ENCODE results near the gene DEFB131A. TPM values are rescaled to one million over a fixed set of nuclear protein-coding genes. Genes with fewer than 3 reads are reported as not detected.
"Not testable (repeated sequence)": the region's sequence is repeated elsewhere in the genome, so short reads cannot be mapped to it uniquely, and the experiment has no call there.

DEFB131A gene
- polyA plus RNA-seq (ENCODE audit: insufficient read depth in 1 of 5, insufficient read length in 5 of 5, low replicate concordance in 1 of 5): not detected
- long read RNA-seq, donor 1: 0 reads
- long read RNA-seq, donor 2: 0 reads
- long read RNA-seq, donor 3: 0 reads
- long read RNA-seq, donor 4: 0 reads
- long read RNA-seq, donor 5: 0 reads
- long read RNA-seq, donor 6: 0 reads
- long read RNA-seq, donor 7: 0 reads
- long read RNA-seq, donor 8: 0 reads

DNA sequence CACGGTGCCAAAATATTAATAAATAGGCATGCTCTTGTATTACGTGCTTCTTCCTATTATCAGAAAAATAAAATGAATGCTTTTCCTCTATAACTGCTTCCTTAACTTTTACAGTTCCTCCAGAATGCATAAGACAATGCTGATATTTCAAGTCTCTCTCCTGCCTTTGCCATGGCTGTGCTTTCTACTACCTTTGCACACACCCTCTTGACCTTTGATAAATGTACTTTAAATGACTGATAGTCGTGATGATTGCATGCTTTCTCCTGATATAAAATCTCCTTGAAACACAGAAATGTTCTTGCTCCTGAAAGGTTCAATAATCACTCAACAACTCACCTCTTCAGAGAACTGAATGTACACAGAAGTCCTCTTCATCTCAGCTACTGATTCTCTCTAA, at the start of gene DEFB131A:
Gene DEFB131A (plus strand): TSS at position 301 of the 400 bp plus-strand sequence. CDS start 120 bp downstream, outside the sequence.
- not testable (repeated sequence) for DNase-seq

DNA sequence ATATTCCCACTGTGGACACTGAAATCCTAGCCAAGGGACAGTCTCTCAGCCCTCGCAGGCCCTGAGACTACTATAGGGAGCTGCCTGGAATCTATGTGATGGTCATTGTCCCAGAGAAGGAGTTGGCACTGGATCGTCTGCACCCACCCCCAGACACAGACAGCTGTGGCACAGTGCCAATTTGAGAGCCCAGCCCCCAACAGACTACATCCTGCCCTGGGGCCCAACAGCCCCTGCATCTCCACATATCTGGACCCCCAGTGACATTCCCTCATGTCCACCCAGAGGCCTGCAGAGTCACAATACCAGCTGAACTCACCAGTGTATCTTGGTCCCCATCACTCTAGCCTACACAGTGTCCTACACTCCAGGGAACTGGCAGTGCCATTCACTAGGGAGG, 38.4 kb upstream of the DEFB131A start:
- not testable (repeated sequence) for DNase-seq

DNA sequence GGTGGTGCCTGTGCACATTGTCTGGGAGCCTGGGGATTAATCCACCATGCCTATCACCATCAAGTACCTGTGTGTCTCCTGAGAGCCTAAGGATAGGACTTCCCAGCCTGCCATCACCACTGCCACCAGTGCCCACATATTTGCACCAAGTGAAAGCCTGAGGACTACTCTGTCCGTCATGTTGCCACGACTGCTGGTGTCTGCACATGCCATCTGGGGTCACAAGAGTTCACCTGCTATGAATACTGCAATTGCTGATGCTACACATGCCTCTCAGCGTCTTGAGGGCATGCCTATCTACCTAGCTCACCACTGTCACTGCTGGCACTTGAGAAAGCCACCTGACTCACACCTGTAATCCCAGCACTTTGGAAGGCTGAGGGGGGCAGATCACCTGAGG, 37.7 kb upstream of the DEFB131A start:
- DNase-seq: not testable (repeated sequence)

DNA sequence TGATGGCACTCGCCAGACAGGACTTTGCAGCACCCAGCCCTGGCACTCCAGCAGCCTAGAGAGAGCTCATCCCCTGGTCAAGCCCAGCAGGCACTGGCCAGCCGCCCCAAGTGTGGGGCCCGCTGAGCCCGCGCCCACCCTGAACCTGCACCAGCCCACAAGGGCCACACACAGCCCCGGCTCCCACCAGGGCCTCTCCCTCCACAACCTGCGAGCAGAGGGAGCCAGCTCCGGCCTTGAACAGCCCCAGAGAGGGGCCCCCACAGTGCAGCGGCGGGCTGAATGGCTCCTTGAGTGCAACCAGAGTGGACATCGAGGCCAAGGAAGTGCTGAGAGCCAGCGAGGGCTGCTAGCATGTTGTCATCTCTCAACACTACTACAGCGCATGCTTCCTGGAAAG, 34.4 kb upstream of the DEFB131A start:
- DNase-seq: no peak

GRCh38 chr4:9421884-9422455, 22.2 kb upstream of the DEFB131A start:
- DNase-seq: not testable (repeated sequence)

DNA sequence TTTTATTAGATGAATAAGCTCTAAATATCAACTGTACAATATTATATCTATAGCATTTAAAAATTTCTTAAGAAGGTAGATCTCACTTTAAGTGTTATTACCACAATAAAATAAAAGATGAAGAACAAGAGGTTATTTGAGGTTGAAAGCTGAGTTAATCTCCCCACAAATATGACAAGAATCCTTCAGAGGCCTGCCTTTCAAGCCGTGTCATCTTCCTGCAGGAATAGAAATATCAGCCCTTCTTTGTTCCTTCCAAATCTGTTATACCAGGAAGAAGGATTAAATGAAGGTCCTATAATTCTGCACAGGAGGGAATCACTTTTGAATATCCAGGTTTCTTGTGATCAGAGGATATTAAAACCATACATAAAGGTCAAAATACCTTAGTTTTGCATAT, 18.3 kb upstream of the DEFB131A start:
- DNase-seq: not testable (repeated sequence)

DNA sequence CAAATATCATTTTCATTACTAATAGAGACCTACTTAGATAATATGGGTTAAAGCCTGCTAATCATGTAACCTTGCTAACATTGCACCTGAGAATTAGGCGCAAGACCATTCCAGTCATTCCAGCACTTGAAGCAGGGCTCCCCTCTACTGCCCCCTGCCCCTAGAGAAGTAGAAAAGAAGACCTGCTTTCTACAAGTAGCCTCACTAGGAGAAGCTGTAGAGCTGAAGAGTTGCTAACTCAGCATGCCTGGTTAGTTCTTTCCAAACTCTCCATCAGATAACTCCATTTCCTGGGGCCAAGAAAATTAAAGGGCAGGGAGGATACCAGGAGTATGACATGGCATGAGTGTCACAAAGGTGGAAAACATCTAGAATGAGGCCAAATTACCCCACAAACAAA, 14.2 kb upstream of the DEFB131A start:
- not testable (repeated sequence) for DNase-seq

- not testable (repeated sequence) for DNase-seq
Observed at GRCh38 chr4:9433320-9433719, 10.9 kb upstream of the DEFB131A start.

- DNase-seq: not testable (repeated sequence)
Observed at GRCh38 chr4:9436728-9437127, 7.5 kb upstream of the DEFB131A start.

DNA sequence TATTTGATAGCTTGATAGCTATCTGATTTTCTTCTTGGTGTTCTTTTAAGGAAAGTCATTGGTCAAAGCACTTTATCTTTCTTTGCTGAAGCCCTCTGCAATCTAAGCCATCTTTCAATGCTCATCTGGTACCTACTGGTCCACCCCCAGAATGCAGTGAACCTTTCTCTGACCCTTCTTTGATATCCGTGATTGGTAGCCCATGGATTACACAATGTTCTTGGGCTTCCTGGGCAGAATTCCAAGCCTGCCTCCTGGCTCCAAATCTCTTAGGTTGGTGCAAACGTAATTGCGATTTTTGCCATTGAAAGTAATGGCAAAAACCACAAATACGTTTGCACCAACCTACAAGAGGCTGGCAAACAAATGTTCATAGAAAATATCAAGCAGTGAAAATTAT, 1.9 kb upstream of the DEFB131A start:
- DNase-seq: not testable (repeated sequence)

- DNase-seq: not testable (repeated sequence)
Observed at GRCh38 chr4:9444681-9445080, 467 bp downstream of the DEFB131A start.

GRCh38 chr4:9452251-9452650, 8.0 kb downstream of the DEFB131A start:
- DNase-seq: not testable (repeated sequence)

- not testable (repeated sequence) for DNase-seq
Observed at GRCh38 chr4:9454284-9454683, 10.1 kb downstream of the DEFB131A start.

DNA sequence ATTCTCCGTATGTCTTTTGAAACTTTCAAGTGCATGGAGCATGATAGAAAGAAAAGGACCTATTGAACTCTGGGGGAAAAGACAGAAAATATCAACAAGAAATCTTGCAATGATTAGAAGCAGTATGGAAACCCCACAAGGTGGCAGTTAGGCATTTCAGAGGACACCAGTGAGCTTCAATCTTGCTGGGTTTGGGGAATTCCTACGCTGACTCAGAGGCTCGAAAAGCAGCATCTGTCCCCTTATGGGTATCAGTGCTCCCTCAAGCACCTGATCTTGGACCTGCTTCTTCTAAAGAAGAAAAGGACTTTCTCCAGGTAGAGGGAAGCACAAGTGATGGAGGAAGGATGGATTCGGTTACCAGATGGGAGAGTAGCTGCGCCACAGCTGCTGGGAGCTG, 10.8 kb downstream of the DEFB131A start:
- not testable (repeated sequence) for DNase-seq

- DNase-seq: not testable (repeated sequence)
Observed at GRCh38 chr4:9479466-9479865, 35.3 kb downstream of the DEFB131A start.

GRCh38 chr4:9480066-9480465, 35.9 kb downstream of the DEFB131A start:
- DNase-seq: not testable (repeated sequence)

GRCh38 chr4:9482871-9483270, 38.7 kb downstream of the DEFB131A start:
- not testable (repeated sequence) for DNase-seq

GRCh38 chr4:9483682-9484081, 39.5 kb downstream of the DEFB131A start:
- not testable (repeated sequence) for DNase-seq

DNA sequence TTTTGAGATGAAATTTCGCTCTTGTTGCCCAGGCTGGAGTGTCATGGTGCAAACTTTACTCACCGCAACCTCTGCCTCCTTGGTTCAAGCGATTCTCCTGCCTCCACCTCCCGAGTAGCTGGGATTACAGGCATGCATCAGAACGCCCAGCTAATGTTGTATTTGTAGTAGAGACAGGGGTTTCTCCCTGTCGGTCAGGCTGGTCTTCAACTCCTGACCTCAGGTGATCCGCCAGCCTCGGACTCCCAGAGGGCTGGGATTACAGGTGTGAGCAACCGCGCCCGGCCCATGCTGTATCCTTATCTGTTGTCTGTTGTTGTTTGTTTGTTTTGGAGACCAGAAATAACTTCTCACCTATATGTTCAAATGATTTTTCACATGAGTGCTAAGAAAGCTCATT, 42.7 kb downstream of the DEFB131A start:
- DNase-seq: not testable (repeated sequence)

DNA sequence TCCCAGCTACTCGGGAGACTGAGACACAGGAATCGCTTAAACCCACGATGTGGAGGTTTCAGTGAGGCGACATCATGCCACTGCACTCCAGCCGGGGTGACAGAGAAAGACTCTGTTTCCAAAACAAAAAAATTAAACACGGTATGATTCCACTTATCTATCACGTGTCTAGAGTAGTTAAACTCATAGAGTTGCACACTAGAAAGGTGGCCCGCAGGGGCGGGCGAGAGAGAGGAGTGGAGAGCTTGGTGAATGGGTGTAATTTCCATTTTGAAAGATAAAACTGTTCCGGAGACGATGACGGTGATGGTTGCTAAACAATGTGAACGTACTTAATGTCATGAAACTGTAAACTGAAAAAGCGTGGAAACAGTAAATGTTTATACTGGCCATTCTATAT, 44.6 kb downstream of the DEFB131A start:
- not testable (repeated sequence) for DNase-seq

DNA sequence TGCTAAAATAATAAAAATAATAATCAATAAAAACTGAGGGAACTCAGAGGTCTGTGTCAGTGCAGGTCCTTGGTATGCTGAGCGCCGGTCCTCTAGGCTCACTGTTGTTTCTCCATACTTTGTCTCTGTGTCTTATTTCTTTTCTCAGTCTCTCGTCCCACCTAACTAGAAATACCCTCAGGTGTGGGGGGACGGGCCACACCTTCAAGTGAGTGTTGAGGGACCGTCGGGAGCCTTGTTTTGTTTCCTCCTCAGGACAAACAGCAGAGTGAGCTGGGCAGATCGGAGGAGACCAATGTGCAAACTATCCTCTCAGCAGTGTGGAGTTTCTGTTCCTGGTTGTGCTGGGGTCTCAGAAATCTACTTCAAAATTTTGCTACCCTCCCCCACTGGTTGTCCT, 46.3 kb downstream of the DEFB131A start:
- DNase-seq: not testable (repeated sequence)

DNA sequence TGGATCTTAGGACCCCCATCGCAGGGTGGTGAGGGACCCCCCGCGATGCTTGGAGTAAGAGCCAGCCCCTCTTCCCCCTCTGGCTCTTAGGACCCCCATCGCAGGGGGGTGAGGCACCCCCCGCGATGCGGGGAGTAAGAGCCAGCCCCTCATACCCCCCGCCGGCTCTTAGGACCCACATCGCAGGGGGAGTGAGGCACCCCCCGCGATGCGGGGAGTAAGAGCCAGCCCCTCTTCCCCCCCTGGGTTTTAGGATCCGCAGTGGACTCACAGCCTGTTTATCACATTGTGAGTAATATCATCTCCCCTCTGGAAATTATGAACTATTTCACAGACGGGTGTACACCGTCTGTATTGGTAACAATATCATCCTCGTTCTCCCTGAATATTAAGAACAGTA, 46.8 kb downstream of the DEFB131A start:
- DNase-seq: not testable (repeated sequence)

DNA sequence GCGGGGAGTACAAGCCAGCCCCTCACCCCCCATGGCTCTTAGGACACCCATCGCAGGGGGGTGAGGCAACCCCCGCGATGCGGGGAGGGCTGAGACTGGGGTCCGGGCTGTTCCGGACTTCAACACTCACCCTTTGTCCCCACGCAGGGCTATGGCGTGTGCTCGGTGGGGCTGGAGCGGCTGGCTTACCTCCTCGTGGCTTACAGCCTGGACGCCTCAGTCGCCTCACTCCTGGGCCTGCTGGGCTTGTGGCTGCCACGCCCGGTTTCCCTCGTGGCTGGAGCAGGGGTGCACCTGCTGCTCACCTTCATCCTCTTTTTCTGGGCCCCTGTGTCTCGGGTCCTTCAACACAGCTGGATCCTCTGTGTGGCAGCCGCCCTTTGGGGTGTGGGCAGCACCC, 49.4 kb downstream of the DEFB131A start:
- not testable (repeated sequence) for DNase-seq
